GM19043 (cell line): Measurements from ENCODE around the gene CORO7.

Experiments used
- ATAC-seq: cut with Tn5 transposase; IDR thresholded peaks from one replicate; pipeline ENCODE4 v1.9.1; 2021; ENCODE audit warnings: low read depth; ENCODE audit not compliant: unreplicated experiment

The CORO7 gene

DNA sequence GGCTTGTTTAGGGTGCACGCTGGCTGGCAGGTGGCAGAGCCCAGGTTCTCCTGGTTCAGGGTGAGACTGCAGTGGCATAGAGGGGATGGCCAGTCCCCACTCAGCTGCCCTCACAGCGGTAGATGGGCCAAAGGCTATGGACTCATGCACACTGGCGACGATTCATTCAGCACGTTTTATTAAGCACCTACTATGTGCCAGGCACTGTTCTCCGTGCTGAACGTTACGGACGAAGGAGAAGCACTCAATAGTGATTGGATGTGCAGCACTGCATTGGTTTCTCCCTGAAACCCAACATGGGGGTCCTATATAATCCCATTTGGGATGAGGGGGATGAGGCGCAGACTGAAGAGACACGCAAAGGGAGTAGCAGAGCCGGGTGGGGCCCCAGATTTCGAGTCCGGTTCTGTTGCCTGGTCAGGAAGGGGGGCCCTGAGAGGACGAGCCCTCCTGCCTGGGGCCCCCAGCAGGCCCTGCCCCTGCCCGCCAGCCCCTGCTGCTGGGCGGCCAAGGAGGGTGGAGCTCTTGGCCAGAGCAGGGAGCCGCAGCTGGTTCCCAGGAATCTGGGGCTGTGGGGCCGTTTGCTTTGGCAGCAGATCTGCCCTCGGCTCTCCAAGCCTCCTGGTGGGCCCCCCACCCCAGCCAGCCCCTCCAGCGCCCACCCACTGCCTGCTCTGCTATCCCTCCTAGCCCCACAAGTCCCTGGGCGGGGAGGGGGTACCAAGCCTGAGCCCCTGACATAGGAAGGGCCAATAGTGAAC lies 91.7 kb downstream of the CORO7 start:
- ATAC-seq: no peak

- no peak for ATAC-seq
These were observed 92.4 kb downstream of the CORO7 start for GRCh38 chr16:4323845-4324488.

- no peak for ATAC-seq
These were observed 93.1 kb downstream of the CORO7 start for GRCh38 chr16:4323071-4323844.

DNA sequence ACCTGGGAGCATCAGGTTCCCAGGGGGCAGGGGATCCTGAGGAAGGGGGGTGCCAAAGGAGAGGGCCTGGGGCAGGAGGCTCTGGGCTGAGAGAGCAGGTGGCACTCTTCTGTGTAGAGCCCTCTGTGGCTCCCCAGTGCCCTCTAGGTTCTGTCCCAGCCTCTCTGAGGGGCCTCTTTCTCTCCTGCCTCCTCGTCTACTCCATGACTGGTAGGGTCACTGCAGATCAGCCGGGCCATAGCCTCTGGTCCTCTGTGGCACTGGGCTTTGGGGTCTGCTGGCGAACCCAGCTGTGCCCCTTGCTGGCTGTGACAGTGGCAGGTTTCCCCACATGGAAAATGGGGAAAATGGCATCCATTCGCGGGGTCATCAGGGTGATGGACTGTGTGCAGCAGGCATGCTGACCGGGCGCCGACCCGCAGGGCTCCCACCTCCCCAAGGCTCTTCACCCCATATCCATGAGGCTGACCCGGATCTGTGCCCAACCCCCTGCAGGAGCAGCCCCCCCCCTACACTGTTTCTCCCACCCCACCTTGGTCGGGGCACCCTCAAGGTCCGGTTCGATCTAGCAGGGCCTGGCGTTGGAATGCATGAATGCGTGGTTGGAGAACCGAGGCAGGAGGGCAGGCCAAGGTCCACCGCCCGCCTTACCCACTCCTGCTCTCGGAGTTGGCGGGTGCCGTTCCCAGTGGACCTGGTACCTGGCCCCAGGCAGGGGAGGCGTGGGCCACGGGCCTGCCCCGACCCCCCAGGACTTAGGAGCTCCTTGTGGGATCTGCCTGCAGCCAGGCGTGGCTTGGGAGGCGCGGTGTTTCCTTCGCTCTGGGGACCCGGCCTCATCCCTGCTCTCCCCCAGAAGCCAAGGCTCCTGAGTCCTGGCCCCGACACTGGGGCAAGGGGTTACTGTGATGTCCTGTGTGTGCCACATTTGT lies 94.0 kb downstream of the CORO7 start:
- no peak for ATAC-seq

- ATAC-seq: no peak
These were observed 94.9 kb downstream of the CORO7 start for GRCh38 chr16:4321286-4322120.

DNA sequence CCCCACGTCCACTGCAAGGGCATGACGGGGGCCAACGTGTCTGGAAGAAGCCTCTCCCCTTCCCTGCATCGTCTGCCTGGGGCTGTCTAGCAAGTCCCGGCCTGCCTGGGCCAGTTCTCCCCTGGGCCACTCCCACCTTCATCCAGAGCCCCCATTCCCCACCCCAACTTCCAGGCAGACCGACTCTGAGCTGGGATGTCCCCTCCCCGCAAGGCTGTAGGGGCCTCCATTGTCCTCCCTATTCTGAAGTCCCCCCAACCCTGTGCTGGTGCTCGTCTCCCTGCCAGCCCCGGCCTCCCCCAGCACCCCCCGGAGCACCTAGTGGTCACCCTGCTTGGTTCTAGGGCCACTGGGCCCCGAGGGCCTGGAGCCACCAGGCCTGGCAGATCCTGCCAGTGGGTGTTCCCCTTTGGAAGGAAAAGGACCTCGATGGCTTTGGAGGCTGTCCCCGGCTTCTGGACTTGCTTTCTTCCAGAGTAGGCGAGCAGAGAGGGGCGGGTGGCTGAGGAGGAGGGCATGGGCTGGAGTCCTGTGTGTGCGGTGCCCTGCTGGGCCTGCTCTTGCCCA lies 95.7 kb downstream of the CORO7 start:
- no peak for ATAC-seq

DNA sequence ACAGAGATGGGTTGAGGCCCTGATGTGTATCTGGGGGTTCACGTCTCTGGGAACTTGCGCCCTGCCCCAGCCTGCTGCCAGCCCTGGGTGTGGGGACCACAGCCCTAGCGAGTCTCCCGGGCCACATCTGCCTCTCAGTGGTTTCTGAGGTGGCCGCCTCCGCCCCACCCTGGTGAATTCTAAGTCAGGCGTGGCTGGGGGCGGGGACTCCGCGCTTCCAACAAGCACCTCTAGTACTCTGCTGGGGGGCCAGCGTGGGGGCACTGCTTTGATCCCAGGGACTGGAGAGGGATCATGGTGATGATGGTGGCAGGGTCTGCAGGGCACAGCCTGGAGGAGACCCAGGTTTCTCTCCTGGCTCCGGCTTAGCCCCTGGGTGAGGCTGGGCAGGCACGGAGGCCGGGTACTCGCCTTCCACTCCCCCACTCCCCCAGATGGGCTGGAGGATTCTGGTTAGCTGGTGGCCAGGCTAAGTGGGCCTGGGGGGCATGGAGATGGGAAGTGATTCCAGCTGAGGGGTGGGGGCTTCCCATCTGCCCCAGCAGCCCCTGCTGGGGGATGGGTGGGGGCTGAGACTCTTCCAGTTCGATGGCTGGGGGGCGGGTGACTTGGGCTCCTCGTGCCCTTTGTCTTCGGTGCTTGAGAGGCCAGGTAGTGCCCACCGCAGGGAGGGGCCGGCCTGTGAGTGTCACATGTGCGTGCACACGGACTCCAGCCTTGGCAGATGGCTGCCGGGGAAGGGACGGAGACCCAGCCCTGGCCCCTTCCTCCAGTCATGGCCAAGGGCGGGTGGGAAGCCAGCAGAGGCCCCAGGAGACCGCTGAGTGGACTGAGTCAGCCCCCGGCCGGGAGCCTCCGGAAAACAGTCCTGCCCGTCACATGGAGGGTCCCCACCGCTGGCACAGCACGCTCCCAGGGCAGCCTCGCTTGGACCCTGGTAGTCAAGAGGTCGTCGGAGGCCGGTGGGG lies 96.7 kb downstream of the CORO7 start:
- no peak for ATAC-seq

GRCh38 chr16:4318967-4319366 lies 97.4 kb downstream of the CORO7 start:
- no peak for ATAC-seq

- ATAC-seq: no peak
These were observed 97.9 kb downstream of the CORO7 start for GRCh38 chr16:4318451-4318910.

DNA sequence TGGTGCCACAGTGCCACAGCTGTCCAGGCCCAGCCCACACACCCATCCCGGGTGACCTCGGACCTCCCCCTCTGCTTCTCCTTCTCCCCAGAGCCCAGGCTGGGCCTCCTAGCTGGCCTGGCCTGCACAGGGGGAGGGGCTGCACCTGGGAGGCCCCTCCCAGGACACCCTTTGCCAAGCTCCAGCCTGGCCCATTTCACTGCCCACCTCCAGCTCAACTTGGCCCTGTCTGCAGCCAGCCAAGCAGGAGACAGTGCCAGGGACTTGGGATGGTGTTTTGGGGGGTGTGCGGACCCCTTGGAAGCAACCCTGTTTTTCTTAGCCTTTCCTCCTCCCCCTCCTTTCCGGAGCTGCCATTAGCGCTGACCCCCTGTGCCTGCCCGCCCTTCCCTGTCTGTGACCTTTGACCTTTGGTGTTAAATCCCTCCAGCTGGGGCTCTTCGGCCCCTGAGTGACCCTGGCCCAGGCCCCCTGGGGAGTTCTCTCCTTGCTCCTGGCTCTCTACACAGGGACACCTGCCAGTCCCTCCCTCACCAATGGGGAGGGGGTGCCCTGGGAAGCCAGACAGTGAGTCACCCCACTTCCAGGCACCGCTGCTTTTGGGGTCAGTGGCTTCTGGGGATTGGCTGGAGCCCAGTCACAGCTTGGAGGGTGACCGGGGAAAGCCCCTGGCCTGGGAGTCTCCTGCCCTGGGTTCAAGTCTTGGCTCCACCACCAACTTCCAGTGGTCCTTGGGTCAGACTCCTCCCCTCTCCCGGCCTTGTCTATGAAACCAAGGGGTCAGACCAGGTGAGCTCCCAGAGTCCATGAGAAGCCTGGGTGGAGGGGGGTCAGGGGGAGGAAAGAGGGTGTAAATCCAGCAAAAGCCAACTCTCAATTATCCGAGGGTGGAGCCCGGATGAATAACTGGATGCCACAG lies 98.6 kb downstream of the CORO7 start:
- no peak for ATAC-seq

DNA sequence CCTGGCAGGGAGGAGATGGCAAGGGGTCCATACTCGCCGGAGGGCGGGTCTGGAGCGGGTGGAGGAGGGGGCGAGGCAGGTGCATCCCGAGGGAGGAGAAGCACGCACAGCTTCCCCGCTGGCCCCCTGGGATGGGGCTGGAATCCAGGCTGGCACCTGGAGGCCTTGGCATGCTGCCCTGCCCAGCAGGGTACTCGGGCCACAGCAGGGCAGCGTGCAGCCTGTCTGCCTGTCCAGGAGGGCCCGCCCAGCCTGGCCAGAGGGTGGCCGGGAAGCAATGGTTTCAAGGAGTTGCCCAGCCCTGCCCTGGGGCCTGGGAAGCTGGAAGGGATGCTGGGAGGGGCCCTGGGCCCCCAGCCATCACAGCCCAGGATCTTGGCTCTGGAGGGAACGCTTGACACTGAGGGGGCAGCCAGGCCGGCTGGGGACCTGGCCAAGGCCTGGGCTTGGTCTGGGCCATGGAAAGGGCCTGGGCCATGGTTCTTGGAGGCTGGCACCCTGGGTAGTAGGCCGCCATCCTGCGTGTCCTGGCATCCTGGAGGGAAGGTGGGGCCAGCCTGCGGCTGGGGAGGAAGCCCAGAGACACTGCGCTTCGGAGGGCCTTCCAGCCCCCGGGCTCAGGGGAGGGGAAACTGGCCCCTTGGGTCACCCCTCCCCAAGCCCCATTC lies 99.4 kb downstream of the CORO7 start:
- no peak for ATAC-seq

DNA sequence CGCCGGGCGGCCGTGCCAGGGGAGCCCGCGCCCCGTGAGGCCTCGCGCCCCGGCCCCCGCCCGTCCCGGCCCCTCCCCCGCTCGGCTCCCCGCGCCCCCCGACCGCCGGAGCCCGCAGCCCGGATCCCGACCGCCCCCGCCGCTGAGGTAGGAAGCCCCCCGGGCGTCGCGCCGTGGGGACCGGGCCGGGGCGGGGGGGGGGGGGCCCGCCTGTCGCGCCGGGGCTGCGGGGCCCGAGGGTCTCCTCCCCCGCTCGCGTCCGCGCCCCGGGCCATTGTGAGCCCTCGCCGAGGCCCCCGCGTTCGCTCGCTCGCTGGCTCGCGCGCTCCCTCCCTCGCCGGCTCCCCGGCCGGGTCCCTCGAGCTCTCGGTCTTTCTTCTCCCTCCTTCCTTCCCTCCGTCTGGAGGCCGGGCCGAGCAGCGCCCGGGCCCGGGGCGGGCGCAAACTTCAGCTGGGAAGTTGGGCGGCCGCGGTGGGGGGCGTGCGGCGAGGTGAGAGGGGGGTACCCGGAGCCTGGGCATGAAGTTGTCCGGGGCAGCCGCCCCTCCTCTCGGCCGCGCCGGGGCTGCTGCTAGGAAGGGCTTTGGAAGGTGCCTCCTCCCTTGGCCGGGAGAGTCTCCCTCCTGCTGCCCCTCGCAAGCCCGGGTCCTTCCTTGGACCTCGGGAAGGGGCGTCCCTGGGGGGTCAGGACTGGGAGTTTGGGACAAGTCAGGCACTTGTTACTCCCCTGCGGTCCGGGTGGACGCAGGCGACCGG lies 100.1 kb downstream of the CORO7 start:
- no peak for ATAC-seq

- ATAC-seq: no peak
These were observed 100.9 kb downstream of the CORO7 start, which contains the start of gene GLIS2 for GRCh38 chr16:4315186-4316107. Gene GLIS2, plus strand, starts transcription at chr16:4316067. Its CDS starts 16,214 bp downstream, at chr16:4332281.

GRCh38 chr16:4314532-4315185 lies 101.7 kb downstream of the CORO7 start:
- ATAC-seq: no peak
